ENCODE measurements around the gene GPR35.

GRCh38 chr2:240646176-240646899 is 21.1 kb downstream of the GPR35 start:
- no peak for TF ChIP-seq E2F4 (IDR thresholded peaks at IDR 0.05; ENCODE audit: low read depth, low read length)
- TF ChIP-seq POLR2AphosphoS5 (IDR thresholded peaks at IDR 0.05; ENCODE audit: low read length) = no peak
- no peak for TF ChIP-seq POLR2A (IDR thresholded peaks at IDR 0.05; ENCODE audit: low read depth, low read length)
- no peak for TF ChIP-seq FOS (IDR thresholded peaks at IDR 0.05; ENCODE audit: borderline replicate concordance, extremely low read depth, insufficient read length)
- TF ChIP-seq CTCF (IDR thresholded peaks at IDR 0.05 in 2 of 3, conservative IDR thresholded peaks at IDR 0.05 in 1 of 3; ENCODE audit: control insufficient read depth in 2 of 3, extremely low read depth in 1 of 3, insufficient read depth in 1 of 3, low read depth in 3 of 3, low read length in 3 of 3) = no peak
- TF ChIP-seq ZBTB33 (IDR thresholded peaks at IDR 0.05) = no peak
- TF ChIP-seq GABPA (IDR thresholded peaks at IDR 0.05; ENCODE audit: low read depth) = no peak
- no peak for TF ChIP-seq NRF1 (conservative IDR thresholded peaks at IDR 0.05; ENCODE audit: low read depth, low read length)
- TF ChIP-seq EZH2 (IDR thresholded peaks at IDR 0.05; ENCODE audit: borderline replicate concordance, control insufficient read depth, low read depth, low read length) = no peak
- TF ChIP-seq, protein P1, sequence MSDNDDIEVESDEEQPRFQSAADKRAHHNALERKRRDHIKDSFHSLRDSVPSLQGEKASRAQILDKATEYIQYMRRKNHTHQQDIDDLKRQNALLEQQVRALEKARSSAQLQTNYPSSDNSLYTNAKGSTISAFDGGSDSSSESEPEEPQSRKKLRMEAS (IDR thresholded peaks at IDR 0.05; ENCODE audit: low read depth, low read length) = no peak

Data from GM12878 (cell line).